ENCODE measurements around the gene ATIC.

DNA sequence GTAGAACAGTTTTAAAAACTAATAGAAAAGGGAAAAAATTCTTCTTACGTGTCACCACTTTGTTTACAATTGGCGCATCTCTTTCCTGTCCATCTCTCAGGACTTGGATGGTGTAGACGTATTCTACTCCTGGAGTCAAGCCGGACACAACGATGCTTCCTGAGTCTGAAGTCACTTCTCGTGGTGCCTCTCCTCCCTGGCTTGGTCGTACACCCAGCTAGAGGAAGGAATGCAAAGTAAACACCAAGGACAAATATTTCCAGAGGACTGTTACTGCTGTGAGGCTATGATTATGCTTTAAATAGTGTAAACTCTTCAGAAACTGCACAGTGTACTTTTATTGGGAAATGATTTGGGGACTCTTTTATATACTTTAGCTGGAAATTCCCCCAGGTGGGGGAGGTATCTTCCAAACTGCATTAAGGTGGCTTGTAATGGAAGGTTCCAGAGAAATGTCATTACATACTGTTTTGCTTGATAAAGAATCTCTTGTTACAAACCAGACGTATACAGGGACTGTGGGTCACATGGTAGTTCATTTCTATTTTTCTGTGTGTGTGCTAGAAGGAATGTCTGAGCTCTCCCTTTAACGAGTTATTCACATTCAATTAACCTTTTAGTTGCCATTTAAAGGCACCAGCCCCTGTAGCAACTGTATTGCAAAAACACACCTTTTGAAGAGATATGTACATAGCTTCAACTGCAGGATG lies 85.9 kb downstream of the ATIC start:
- TF ChIP-seq, protein P1, sequence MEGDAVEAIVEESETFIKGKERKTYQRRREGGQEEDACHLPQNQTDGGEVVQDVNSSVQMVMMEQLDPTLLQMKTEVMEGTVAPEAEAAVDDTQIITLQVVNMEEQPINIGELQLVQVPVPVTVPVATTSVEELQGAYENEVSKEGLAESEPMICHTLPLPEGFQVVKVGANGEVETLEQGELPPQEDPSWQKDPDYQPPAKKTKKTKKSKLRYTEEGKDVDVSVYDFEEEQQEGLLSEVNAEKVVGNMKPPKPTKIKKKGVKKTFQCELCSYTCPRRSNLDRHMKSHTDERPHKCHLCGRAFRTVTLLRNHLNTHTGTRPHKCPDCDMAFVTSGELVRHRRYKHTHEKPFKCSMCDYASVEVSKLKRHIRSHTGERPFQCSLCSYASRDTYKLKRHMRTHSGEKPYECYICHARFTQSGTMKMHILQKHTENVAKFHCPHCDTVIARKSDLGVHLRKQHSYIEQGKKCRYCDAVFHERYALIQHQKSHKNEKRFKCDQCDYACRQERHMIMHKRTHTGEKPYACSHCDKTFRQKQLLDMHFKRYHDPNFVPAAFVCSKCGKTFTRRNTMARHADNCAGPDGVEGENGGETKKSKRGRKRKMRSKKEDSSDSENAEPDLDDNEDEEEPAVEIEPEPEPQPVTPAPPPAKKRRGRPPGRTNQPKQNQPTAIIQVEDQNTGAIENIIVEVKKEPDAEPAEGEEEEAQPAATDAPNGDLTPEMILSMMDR (conservative IDR thresholded peaks at IDR 0.05): no peak
- no peak for TF ChIP-seq ZFX (IDR thresholded peaks at IDR 0.05)

Data from C4-2B (cell line).